Brain microvascular endothelial cell (primary cell): ENCODE results near the gene EDEM3.
"Not testable (repeated sequence)": the region's sequence is repeated elsewhere in the genome, so short reads cannot be mapped to it uniquely, and the experiment has no call there.

Source experiments
- DNase-seq: peaks from one replicate; pipeline ENCODE4 v3.0.0-alpha.2; 2020
- H3K27ac ChIP-seq: fragments of 250-450 bp; sonication (Bioruptor Pico); 2 replicates; pipeline ENCODE4 v1.5.1; 2020; ENCODE audit warnings: mild to moderate bottlenecking, moderate library complexity
- H3K27me3 ChIP-seq: fragments of 250-450 bp; sonication (Bioruptor Pico); replicated peaks from 2 replicates; pipeline ENCODE4 v1.5.1; 2020; ENCODE audit warnings: mild to moderate bottlenecking
- H3K36me3 ChIP-seq: fragments of 250-450 bp; sonication (Bioruptor Pico); replicated peaks from 2 replicates; pipeline ENCODE4 v1.5.1; 2020; ENCODE audit warnings: mild to moderate bottlenecking
- H3K4me3 ChIP-seq: 2 replicates; pipeline ENCODE4 v1.5.1; 2011; ENCODE audit warnings: low read depth, mild to moderate bottlenecking, control low read depth, low read length, moderate library complexity
- CTCF ChIP-seq: IDR thresholded peaks from 2 replicates; pipeline ENCODE4 v1.5.1; 2011; ENCODE audit warnings: low read depth, mild to moderate bottlenecking, moderate library complexity, low read length, control low read depth, inconsistent platforms; ENCODE audit errors: missing control alignments
- in situ Hi-C: cut with HindIII; loops from 2 replicates; pipeline ENCODE4 v1.10.0; 2017; ENCODE audit warnings: low sequenced_read_pairs, low pct_ligation_motif_present

EDEM3 gene

GRCh38 chr1:184788970-184789369 lies 34.3 kb upstream of the EDEM3 start:
- in situ Hi-C loops, result no loop called here
- H3K36me3 ChIP-seq, result no peaks in the 10 kb centered on the region
- H3K27me3 ChIP-seq, result no peaks in the 10 kb centered on the region
- no peak for TF ChIP-seq CTCF
- no peak for DNase-seq
- H3K27ac ChIP-seq, result no peak overlapping the region
- no peak overlapping the region for H3K4me3 ChIP-seq

- no peak for TF ChIP-seq CTCF
- in situ Hi-C loops, result no loop called here
- Histone ChIP-seq H3K4me3 (no peak overlapping the region), H3K27ac (no peak overlapping the region), H3K27me3 (no peaks in the 10 kb centered on the region), H3K36me3 (no peaks in the 10 kb centered on the region)
- DNase-seq, result no peak
Observed at GRCh38 chr1:184785529-184785928, 30.9 kb upstream of the EDEM3 start.

- DNase-seq, H3K27ac ChIP-seq, in situ Hi-C loops, H3K4me3 ChIP-seq, H3K36me3 ChIP-seq, H3K27me3 ChIP-seq: not testable (repeated sequence)
Observed at GRCh38 chr1:184783723-184784122, 29.1 kb upstream of the EDEM3 start.

GRCh38 chr1:184781941-184782340 lies 27.3 kb upstream of the EDEM3 start:
- Histone ChIP-seq H3K27ac (no peak overlapping the region), H3K4me3 (no peak overlapping the region), H3K36me3 (no peaks in the 10 kb centered on the region), H3K27me3 (no peaks in the 10 kb centered on the region)
- TF ChIP-seq CTCF, result no peak
- DNase-seq, result no peak
- in situ Hi-C loops, result no loop called here

DNA sequence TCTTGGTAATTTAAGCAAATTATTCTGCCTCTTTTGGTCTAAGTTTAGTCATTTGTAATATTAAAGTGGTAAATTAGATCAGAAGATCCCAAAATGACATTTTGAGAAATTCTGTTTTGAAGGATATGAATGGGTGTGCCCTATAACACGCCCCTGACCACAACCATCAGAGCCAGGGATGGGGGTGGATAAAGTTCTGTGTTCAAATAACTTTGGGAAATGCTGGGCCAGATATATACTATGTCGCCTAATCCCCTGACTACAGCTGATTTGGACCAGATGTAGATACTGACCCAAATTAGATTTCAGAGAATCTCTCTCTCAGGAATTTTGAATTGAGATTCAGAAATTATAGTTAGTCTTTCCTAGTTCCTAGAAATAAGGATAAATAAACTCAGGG lies 21.2 kb upstream of the EDEM3 start:
- Histone ChIP-seq H3K4me3 (no peak overlapping the region), H3K36me3 (no peaks in the 10 kb centered on the region), H3K27ac (no peak overlapping the region), H3K27me3 (no peaks in the 10 kb centered on the region)
- DNase-seq, result no peak
- in situ Hi-C loops, result no loop called here
- no peak for TF ChIP-seq CTCF

- no peak for DNase-seq
- Histone ChIP-seq H3K4me3 (no peak overlapping the region), H3K36me3 (no peaks in the 10 kb centered on the region), H3K27ac (no peak overlapping the region), H3K27me3 (no peaks in the 10 kb centered on the region)
- in situ Hi-C loops, result no loop called here
- no peak for TF ChIP-seq CTCF
Observed at GRCh38 chr1:184775329-184775728, 20.7 kb upstream of the EDEM3 start.
